ENCODE measurements around the gene SELENOT. TPM values are rescaled to one million over a fixed set of nuclear protein-coding genes. Genes with fewer than 3 reads are reported as not detected.
A peak's percentile ranks its signal among the peaks of the same experiment; 100 is the strongest.

Gene SELENOT
- total and polyA plus RNA-seq, 7 donors = 41.5 to 104 (median 57.9) TPM

DNA sequence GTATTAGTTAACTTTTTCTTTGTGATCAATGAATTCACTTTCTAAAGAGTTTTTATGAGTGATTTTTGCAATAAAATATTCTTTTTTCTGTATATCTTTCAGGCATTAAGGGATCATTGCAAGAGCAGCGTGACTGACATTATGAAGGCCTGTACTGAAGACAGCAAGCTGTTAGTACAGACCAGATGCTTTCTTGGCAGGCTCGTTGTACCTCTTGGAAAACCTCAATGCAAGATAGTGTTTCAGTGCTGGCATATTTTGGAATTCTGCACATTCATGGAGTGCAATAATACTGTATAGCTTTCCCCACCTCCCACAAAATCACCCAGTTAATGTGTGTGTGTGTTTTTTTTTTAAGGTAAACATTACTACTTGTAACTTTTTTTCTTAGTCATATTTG is 24.4 kb downstream of the SELENOT start:
- no peaks in the 10 kb centered on the region for H3K9me3 ChIP-seq
- DNase-seq (no peak), ATAC-seq (peak; percentile 85 to 92 (median 89))
- peaks cover 9 to 76% of the 10 kb centered on the region in 2 donors for H3K36me3 ChIP-seq (ENCODE audit: insufficient read depth in 1 of 2, low read depth in 1 of 2)
- TF ChIP-seq, protein P1, sequence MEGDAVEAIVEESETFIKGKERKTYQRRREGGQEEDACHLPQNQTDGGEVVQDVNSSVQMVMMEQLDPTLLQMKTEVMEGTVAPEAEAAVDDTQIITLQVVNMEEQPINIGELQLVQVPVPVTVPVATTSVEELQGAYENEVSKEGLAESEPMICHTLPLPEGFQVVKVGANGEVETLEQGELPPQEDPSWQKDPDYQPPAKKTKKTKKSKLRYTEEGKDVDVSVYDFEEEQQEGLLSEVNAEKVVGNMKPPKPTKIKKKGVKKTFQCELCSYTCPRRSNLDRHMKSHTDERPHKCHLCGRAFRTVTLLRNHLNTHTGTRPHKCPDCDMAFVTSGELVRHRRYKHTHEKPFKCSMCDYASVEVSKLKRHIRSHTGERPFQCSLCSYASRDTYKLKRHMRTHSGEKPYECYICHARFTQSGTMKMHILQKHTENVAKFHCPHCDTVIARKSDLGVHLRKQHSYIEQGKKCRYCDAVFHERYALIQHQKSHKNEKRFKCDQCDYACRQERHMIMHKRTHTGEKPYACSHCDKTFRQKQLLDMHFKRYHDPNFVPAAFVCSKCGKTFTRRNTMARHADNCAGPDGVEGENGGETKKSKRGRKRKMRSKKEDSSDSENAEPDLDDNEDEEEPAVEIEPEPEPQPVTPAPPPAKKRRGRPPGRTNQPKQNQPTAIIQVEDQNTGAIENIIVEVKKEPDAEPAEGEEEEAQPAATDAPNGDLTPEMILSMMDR (IDR thresholded peaks at IDR 0.05) = no peak
- intact Hi-C loops (cut with DNase I) = no loop called here
- H3K27ac ChIP-seq = no peak overlapping the region
- H3K4me3 ChIP-seq = no peak overlapping the region
- peaks cover 21% of the 10 kb centered on the region for H3K4me1 ChIP-seq
- H3K27me3 ChIP-seq (ENCODE audit: insufficient read depth in 3 of 3, low read length in 2 of 3) = no peaks in the 10 kb centered on the region
- WGBS, 3 donors = 26 to 39% (median 30%) methylated on average over 2 of the region's 2 CpGs

DNA sequence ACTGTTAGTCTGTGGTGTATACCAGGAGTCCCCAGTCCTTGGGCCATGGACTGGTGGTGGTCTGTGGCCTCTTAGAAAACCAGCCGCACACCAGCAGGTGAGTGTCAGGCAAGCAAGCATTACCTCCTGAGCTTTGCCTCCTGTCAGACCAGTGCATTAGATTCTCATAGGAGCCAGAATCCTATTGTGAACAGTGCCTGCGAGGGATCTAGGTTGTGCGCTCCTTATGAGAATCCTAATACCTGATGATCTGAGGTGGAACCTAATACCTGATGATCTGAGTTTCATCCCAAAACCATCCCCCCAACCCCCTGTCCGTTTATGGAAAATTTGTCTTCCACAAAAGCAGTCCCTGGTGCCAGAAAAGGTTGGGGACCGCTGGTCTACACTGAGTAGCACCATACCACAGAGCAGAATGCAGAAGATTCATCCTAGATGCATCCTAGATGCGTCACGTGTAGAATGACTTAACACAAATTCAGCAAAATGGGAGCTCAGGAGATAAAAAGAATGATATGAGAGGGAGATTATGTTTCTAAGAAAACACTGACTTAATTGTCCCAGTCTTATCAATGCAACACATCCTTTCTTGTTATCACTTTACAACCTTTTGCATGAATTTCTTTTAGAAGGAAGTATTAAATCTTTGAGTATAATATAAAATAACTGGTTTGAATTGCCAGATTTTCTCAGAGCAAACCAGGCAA is 28.5 kb downstream of the SELENOT start:
- no peak overlapping the region for H3K27ac ChIP-seq
- TF ChIP-seq, protein P1 (IDR thresholded peaks at IDR 0.05) = no peak
- no peaks in the 10 kb centered on the region for H3K27me3 ChIP-seq (ENCODE audit: insufficient read depth in 3 of 3, low read length in 2 of 3)
- no peak for DNase-seq
- peaks cover 13% of the 10 kb centered on the region for H3K4me1 ChIP-seq
- WGBS, 3 donors = 89 to 93% (median 93%) methylated on average over 7 of the region's 7 CpGs
- intact Hi-C loops (cut with DNase I) = no loop called here
- H3K36me3 ChIP-seq (ENCODE audit: insufficient read depth in 1 of 2, low read depth in 1 of 2) = peaks cover 4 to 50% of the 10 kb centered on the region in 2 donors
- ATAC-seq = no peak
- H3K4me3 ChIP-seq = no peak overlapping the region
- no peaks in the 10 kb centered on the region for H3K9me3 ChIP-seq

DNA sequence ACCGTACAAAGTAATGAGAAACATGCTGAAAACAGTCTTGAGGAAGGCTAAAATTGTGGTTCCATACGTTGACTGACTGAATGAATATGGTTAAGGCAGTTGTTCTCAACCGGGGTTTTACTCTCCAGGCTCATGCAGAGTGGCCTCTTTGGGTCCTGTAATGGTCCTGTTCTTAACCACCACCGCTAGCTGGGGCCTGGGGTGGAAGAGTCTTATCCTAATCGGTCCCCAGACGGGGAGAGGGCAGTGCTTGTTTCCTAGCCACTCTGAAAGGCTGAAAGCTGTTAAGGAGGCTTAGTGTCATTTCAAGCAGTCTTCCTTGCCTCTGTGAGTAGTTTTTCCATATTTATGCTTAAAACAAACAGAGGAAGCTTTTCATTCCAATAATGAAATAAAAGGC is 32.0 kb downstream of the SELENOT start:
- WGBS, 3 donors = 53 to 63% (median 55%) methylated on average over 6 of the region's 6 CpGs
- Histone ChIP-seq H3K4me1 (no peaks in the 10 kb centered on the region), H3K36me3 (ENCODE audit: insufficient read depth in 1 of 2, low read depth in 1 of 2) (peaks cover 4 to 17% of the 10 kb centered on the region in 2 donors), H3K9me3 (no peaks in the 10 kb centered on the region), H3K27ac (no peak overlapping the region), H3K4me3 (no peak overlapping the region), H3K27me3 (ENCODE audit: insufficient read depth in 3 of 3, low read length in 2 of 3) (no peaks in the 10 kb centered on the region)
- TF ChIP-seq, protein P1 (IDR thresholded peaks at IDR 0.05) = no peak
- no peak for DNase-seq
- peak in 1 of 4 donors; percentile 34 for ATAC-seq
- intact Hi-C loops (cut with DNase I) = no loop called here

DNA sequence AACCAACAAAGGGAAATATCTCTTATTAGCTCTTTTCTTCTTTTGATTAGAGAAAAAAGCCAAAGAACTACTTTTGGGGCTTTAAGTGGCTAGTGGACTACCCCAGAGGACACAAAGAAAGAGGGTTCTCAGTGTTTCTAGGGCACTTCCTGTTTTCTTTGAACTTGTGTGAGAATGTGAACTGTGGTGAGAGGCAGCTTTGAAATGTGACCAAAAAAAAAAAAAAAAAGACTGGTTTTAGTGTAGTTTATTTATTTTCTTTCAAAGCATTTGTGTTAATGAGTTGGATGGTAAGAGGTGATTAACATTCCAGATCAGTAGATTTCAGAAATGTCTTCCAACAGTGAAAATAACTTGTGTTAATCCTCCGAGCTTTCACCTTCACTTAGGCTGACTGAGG is 32.4 kb downstream of the SELENOT start:
- TF ChIP-seq, protein P1 (IDR thresholded peaks at IDR 0.05) = no peak
- H3K27me3 ChIP-seq (ENCODE audit: insufficient read depth in 3 of 3, low read length in 2 of 3) = no peaks in the 10 kb centered on the region
- peaks cover 4 to 13% of the 10 kb centered on the region in 2 donors for H3K36me3 ChIP-seq (ENCODE audit: insufficient read depth in 1 of 2, low read depth in 1 of 2)
- ATAC-seq (no peak), DNase-seq (no peak)
- H3K4me1 ChIP-seq = no peaks in the 10 kb centered on the region
- WGBS, 3 donors = 81 to 86% (median 82%) methylated on average over 1 of the region's 1 CpG
- intact Hi-C loops (cut with DNase I) = no loop called here
- no peak overlapping the region for H3K4me3 ChIP-seq
- H3K9me3 ChIP-seq = no peaks in the 10 kb centered on the region
- no peak overlapping the region for H3K27ac ChIP-seq

DNA sequence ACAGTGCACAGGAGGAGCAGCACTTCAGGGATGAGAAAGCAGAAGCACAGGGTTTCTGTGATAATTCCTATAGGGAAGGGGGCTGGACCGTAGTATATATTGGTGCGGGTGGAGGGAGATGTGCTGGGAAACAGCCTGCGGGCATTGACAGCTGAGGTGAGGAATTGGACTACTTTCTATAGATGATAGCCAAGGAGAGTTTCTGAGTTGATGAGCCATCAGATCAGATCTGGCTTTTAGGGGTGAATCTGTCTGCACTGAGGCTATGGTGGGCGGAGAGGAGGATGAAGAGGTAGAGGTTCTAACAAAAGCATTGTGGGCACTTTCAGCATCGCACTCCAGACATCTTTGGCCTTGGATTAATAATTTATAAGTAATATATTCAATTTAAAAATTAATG is 33.1 kb downstream of the SELENOT start:
- H3K27ac ChIP-seq = no peak overlapping the region
- no peaks in the 10 kb centered on the region for H3K9me3 ChIP-seq
- intact Hi-C loops (cut with DNase I) = no loop called here
- 86 to 95% (median 94%) methylated on average over 5 of the region's 5 CpGs for WGBS, 3 donors
- TF ChIP-seq, protein P1 (IDR thresholded peaks at IDR 0.05) = no peak
- H3K36me3 ChIP-seq (ENCODE audit: insufficient read depth in 1 of 2, low read depth in 1 of 2) = peaks cover 3 to 7% of the 10 kb centered on the region in 2 donors
- no peak for DNase-seq
- H3K4me1 ChIP-seq = no peaks in the 10 kb centered on the region
- H3K27me3 ChIP-seq (ENCODE audit: insufficient read depth in 3 of 3, low read length in 2 of 3) = no peaks in the 10 kb centered on the region
- ATAC-seq = peak in 2 of 4 donors; percentile 13 to 16
- no peak overlapping the region for H3K4me3 ChIP-seq

Data from psoas muscle (tissue), 8 donors.